HG03460 (cell line): ENCODE measurements around the gene CD300LD.

Source experiments
- ATAC-seq: cut with Tn5 transposase; IDR thresholded peaks from one replicate; pipeline ENCODE4 v1.9.1; 2021; ENCODE audit not compliant: unreplicated experiment

Gene CD300LD

GRCh38 chr17:74545843-74546230, 46.2 kb downstream of the CD300LD start, which contains the start of gene CD300C:
Gene CD300C, minus strand, starts transcription at chr17:74546115. Its CDS starts 333 bp downstream, at chr17:74545782.
- ATAC-seq = no peak

- no peak for ATAC-seq
These were observed 46.9 kb downstream of the CD300LD start for GRCh38 chr17:74544991-74545842.

GRCh38 chr17:74543891-74544760, 48.0 kb downstream of the CD300LD start:
- no peak for ATAC-seq

- no peak for ATAC-seq
These were observed 48.7 kb downstream of the CD300LD start for GRCh38 chr17:74543406-74543805.

GRCh38 chr17:74542727-74543383, 49.2 kb downstream of the CD300LD start:
- ATAC-seq = no peak

GRCh38 chr17:74542166-74542565, 49.9 kb downstream of the CD300LD start:
- no peak for ATAC-seq

- ATAC-seq = no peak
These were observed 50.6 kb downstream of the CD300LD start for GRCh38 chr17:74541176-74542111.

- no peak for ATAC-seq
These were observed 52.7 kb downstream of the CD300LD start for GRCh38 chr17:74539281-74539820.

GRCh38 chr17:74536890-74537289, 55.2 kb downstream of the CD300LD start:
- no peak for ATAC-seq

GRCh38 chr17:74532115-74532514, 60.0 kb downstream of the CD300LD start:
- no peak for ATAC-seq

- ATAC-seq = no peak
These were observed 60.8 kb downstream of the CD300LD start, which contains the start of gene CD300LB for GRCh38 chr17:74531231-74531761. Gene CD300LB, minus strand, starts transcription at chr17:74531475. Its CDS starts 125 bp downstream, at chr17:74531350.

- ATAC-seq = no peak
These were observed 61.3 kb downstream of the CD300LD start for GRCh38 chr17:74530831-74531150.
